UCSD-AML1 (cell line): ENCODE data around the gene REXO1.
A peak's percentile ranks its signal among the peaks of the same experiment; 100 is the strongest.

Experiments
- DNase-seq: peaks from one replicate; lab custom pipeline; 2025; ENCODE audit not compliant: unreplicated experiment; lab: John Stamatoyannopoulos, UW

REXO1 gene

DNA sequence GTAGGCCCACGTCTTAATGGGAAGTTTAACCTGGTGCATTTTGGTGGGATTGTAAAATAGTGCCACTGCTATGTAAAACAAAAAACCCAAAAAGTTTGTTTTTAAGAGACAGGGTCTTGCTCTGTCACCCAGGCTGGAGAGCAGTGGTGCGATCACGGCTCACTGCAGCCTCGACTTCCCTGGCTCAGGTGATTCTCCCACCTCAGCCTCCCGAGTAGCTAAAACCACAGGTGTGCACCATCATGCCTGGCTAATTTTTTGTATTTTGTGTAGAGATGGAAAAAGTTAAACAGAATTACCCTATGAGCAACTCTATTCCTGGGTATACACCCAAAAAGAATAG lies 820 bp upstream of the REXO1 start:
- no peak for DNase-seq

DNA sequence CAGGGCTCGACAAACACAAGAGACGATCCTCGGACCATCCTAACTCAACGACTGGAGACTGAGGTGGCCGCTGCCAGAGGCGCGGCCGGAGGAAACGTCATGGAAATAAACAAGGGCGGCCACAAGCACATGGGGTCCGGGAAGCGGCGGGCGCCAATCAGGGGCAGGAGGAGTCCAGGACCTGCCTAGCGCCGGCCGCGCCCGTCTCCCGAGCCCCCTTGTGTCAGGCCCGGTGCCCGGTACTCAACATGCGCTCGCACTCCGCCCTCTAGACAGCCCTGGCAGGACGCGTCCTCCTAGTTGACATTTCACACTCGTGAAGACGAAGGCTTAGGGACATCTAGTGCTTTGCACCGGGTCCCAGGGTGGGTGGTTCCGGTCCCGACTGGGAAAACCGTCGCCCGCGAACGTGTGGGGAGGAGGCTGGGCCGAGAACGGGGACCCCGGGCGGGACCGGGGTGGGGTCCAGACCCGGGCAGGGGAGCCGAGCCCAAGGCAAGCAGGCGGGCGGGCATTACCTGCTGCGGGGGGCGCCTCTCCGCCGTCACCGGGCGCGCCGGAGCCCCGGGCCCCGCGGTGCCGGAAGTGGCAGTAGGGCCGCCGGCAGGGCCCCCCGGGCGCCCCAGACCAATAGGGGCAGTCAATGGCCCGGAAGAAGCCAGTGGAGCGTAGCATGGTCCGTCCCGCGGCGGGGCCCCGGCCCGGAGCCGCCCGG lies 442 bp downstream of the REXO1 start:
- DNase-seq = peak; percentile 50

- no peak for DNase-seq
Measured at GRCh38 chr19:1847348-1847683, 967 bp downstream of the REXO1 start.

- no peak for DNase-seq
Measured at GRCh38 chr19:1846517-1847204, 1.6 kb downstream of the REXO1 start.

- DNase-seq = no peak
Measured at GRCh38 chr19:1845642-1846041, 2.6 kb downstream of the REXO1 start.

DNA sequence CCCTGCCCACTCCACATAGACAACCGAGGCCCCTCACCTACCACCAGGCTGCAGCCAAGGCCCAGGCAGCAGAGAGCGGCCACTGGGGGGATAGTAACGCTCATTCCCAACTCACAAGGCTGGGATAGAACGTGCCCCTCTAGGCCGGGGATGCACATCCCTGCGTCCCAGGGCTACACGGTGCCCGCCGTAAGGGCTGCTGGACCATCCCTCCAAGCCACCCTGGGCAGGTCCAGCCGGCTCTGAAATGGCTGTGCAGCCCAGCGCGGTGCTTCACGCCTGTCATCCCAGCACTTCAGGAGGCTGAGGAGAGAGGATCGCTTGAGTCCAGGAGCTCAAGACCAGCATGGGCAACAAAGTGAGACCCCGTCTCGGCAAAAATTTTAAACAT lies 3.2 kb downstream of the REXO1 start:
- DNase-seq = no peak

DNA sequence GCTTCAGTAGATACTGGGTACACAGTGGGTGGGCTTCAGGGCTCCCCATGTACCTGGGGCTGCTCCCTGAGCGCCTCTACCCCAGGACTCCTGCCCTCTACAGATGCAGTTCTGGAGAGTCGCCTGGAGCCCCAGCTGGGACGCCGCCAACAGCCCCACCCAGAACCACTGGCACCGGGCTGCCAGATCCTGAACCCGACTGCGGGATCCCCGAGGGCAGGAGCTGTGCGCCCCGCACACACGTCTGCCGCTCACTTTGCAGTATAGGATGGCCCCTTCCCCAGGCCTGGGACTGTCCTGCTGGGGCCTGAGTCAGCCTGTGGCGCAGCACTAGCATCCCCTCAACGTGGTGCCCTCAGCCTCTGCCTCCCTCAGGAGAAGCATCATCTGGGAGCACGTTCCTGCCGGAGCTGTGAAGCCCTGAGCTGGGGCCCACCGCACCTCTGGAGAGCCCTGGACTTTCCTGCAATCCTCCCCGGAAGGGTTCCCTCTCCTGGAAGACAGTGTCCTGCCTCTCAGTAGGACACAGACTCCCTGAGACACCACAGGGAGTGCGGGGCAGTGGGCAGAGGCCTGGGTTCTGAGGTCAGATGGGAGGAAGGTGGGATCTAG lies 3.7 kb downstream of the REXO1 start:
- DNase-seq = no peak

- DNase-seq = no peak
Measured at GRCh38 chr19:1843646-1844394, 4.5 kb downstream of the REXO1 start.

GRCh38 chr19:1843116-1843515 lies 5.2 kb downstream of the REXO1 start:
- no peak for DNase-seq

GRCh38 chr19:1841209-1841924 lies 6.9 kb downstream of the REXO1 start:
- peak; percentile 47 for DNase-seq

DNA sequence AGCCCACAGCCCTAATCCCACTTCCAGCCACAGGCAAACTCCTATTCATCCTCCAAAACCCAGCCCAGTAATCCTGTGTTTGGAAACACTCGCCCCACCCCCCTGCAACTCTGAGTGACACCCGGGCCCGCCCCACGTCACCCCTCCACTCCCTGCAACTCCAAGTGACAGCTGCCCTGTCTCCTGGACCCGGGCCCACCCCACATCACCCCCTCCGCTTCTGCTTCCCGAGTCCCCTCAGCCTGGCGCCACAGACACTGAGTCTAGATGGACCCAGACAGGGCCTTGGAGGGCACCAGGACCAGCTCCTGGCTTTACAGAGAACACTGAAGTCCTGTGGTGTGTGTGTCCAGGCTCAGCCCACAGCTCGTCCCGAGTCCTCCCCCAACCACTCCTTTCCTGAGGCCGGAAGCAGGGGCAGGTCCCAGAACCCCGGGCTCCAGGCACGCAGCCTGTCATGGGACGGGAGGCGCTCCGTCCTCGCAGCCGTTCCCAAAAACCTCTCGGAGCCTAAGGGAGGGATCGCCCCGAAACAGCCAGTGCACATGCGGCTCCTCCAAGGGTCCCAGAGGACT lies 7.7 kb downstream of the REXO1 start:
- DNase-seq = peak; percentile 70

- peak; percentile 57 for DNase-seq
Measured at GRCh38 chr19:1839658-1840540, 8.4 kb downstream of the REXO1 start.

GRCh38 chr19:1837625-1838105 lies 10.6 kb downstream of the REXO1 start:
- DNase-seq = peak; percentile 53

- DNase-seq = no peak
Measured at GRCh38 chr19:1837222-1837565, 11.1 kb downstream of the REXO1 start.

- DNase-seq = no peak
Measured at GRCh38 chr19:1836458-1837221, 11.6 kb downstream of the REXO1 start.

DNA sequence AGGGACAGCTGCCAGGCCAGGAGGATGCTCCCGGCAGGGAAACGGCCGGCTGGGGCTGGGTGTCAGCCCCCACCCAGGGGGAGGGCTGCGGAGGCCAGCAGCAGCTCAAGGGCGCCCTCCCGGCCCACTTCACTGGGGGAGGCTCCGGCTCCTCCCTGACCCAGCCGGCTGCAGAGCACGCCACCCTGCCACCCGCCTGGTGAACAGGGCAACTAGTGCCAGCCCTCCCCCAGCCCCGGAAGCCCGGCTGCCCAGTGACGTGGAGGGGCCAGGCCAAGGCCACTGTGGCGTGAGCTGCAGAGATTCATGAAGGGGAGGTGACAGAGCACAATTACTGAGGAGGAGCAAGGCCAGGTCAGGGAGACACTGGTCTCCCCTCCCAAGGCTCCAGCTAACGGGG lies 14.7 kb downstream of the REXO1 start:
- no peak for DNase-seq

DNA sequence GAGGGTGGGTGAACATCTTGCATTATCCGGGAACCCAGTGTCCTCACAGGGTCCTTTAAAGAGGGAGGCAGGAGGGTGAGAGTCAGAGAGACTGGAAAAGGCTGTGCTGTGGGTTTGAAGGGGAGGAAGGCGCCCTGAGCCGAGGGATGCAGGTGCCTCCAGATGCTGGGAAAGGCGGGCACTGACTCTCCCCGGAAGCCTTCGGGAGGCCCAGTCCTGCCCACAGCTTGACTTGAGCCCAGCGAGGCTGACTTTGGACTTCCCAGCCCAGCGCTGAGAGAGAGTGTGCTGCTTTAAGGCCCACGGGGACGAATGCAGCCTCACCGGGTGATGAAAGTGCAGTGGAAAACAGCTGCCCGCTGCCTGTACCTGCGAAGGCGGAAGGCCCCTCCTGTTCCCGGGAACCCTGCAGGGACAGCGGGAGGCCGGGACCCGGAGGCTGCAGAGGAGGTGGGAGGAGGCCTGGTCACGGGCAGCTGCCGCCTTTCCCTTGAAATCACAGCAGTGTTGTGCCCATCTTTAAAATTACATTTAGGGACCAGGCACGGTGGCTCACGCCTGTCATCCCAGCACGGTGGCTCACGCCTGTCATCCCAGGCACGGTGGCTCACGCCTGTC lies 16.1 kb downstream of the REXO1 start:
- no peak for DNase-seq

GRCh38 chr19:1830978-1831377 lies 17.3 kb downstream of the REXO1 start:
- DNase-seq = no peak

DNA sequence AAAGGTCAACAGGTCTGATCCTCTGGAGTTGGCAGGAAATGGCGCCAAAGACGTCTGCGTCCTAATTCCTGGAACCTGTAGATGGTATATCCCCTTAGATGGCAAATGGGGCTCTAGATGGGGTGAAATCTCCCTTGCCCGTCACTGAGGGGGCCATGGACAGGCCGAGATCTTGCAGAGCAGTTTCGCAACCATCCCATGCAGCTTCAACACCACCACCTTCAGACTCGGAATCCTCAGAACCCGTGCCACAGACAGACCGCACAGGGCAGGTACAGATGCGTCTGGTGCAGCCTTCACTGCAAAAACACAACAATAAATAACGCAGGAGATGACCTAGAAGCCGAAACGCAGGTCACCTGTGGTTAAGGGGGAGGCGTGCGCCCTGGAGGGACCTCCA lies 17.7 kb downstream of the REXO1 start:
- DNase-seq = no peak
